PFSK-1 (cell line): ENCODE measurements around the gene TCF3.

Experiments used
- POLR2AphosphoS5 ChIP-seq: IDR thresholded peaks from 2 replicates; pipeline ENCODE4 v1.6.1; 2012; ENCODE audit warnings: low read depth, mild to moderate bottlenecking, control low read depth, low read length, moderate library complexity
- SIN3A ChIP-seq: IDR thresholded peaks from 2 replicates; pipeline ENCODE4 v1.6.1; 2012; ENCODE audit warnings: mild to moderate bottlenecking, low read length, moderate library complexity, borderline replicate concordance; ENCODE audit not compliant: insufficient read depth

DNA sequence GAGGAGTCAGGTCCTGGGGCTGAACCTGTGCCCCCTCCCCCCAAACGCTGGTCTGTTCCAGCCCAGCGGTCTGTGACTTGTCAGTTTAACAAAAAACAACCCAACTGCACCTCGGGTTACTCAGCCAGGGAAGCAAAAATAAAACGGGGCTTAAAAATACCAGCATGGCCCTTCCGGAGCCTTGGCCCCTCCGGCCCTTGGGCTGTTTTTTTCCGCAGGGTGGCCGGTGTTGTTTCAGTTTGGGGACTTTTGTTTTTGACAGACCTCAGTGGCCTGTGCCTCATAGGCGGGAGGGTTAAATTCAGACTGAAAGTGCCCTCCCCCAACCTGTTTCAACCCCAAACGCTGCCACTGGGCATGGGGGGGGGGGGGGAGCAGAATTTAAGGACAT, 4.0 kb downstream of the TCF3 start:
- TF ChIP-seq SIN3A (no peak), POLR2AphosphoS5 (no peak)
